SU-DHL-6 (cell line): ENCODE results near the gene GRM7.

Experiments
- H2AFZ ChIP-seq: fragments of 200-600 bp; sonication (generic); 2 replicates; pipeline ENCODE4 v1.6.1; 2014; ENCODE audit warnings: low read depth, mild to moderate bottlenecking, moderate library complexity, mixed read lengths, antibody characterized with exemption, low read length; ENCODE audit not compliant: severe bottlenecking
- H3F3A ChIP-seq: fragments of 200-600 bp; shearing (Covaris generic); 2 replicates; pipeline ENCODE4 v1.6.0; 2016; ENCODE audit warnings: antibody characterized with exemption, mild to moderate bottlenecking; ENCODE audit not compliant: insufficient read depth
- H3K27ac ChIP-seq: fragments of 200-600 bp; sonication (generic); 2 replicates; pipeline ENCODE4 v1.5.1; 2016; ENCODE audit warnings: low read depth, mild to moderate bottlenecking, low read length, moderate library complexity, mixed read lengths
- H3K27me3 ChIP-seq: fragments of 200-600 bp; sonication (generic), shearing (Covaris generic); 2 replicates; pipeline ENCODE4 v1.6.0; 2014; ENCODE audit warnings: mild to moderate bottlenecking, low read length
- H3K36me3 ChIP-seq: fragments of 200-600 bp; sonication (generic); 2 replicates; pipeline ENCODE4 v1.6.1; 2014; ENCODE audit warnings: mild to moderate bottlenecking, low read length, mixed read lengths
- H3K4me2 ChIP-seq: fragments of 300-600, 200-600 bp; shearing (Covaris generic), sonication (generic); 2 replicates; pipeline ENCODE4 v1.6.0; 2014; ENCODE audit warnings: low read length, low read depth, mild to moderate bottlenecking; ENCODE audit not compliant: poor library complexity, severe bottlenecking
- H3K4me3 ChIP-seq: fragments of 200-600 bp; sonication (generic); 2 replicates; pipeline ENCODE4 v1.5.1; 2014; ENCODE audit warnings: antibody characterized with exemption, low read length, mild to moderate bottlenecking, mixed read lengths; ENCODE audit not compliant: insufficient read depth, poor library complexity, severe bottlenecking
- H3K79me2 ChIP-seq: fragments of 200-600 bp; sonication (generic); 2 replicates; pipeline ENCODE4 v1.6.1; 2014; ENCODE audit warnings: mild to moderate bottlenecking, low read length, moderate library complexity; ENCODE audit not compliant: insufficient read depth
- H3K9ac ChIP-seq: fragments of 200-600 bp; sonication (generic); 2 replicates; pipeline ENCODE4 v1.7.0; 2014; ENCODE audit warnings: mild to moderate bottlenecking, low read length
- H3K9me2 ChIP-seq: fragments of 200-600 bp; sonication (generic); replicated peaks from 2 replicates; pipeline ENCODE4 v1.6.1; 2014; ENCODE audit warnings: low read length; ENCODE audit not compliant: insufficient read depth
- H3K9me3 ChIP-seq: fragments of 200-600 bp; sonication (generic); 2 replicates; pipeline ENCODE4 v1.6.1; 2014; ENCODE audit warnings: low read length, mixed read lengths; ENCODE audit not compliant: insufficient read depth
- H4K20me1 ChIP-seq: fragments of 200-600 bp; sonication (generic); 2 replicates; pipeline ENCODE4 v1.6.1; 2014; ENCODE audit warnings: low read depth, mild to moderate bottlenecking, antibody characterized with exemption, low read length, moderate library complexity, mixed read lengths
- CTCF ChIP-seq: fragments of 200-600 bp; sonication (generic); IDR thresholded peaks from one replicate; pipeline ENCODE4 v1.5.1; 2017; ENCODE audit warnings: antibody characterized with exemption, mild to moderate bottlenecking, low read length, moderate library complexity; ENCODE audit not compliant: insufficient read depth, poor library complexity, severe bottlenecking
- EZH2phosphoT487 ChIP-seq: fragments of 200-600 bp; sonication (generic), shearing (Covaris generic); conservative IDR thresholded peaks from 2 replicates; pipeline ENCODE4 v1.6.1; 2018; ENCODE audit warnings: mild to moderate bottlenecking, antibody characterized with exemption, low read length, moderate library complexity, mixed read lengths

The GRM7 gene

DNA sequence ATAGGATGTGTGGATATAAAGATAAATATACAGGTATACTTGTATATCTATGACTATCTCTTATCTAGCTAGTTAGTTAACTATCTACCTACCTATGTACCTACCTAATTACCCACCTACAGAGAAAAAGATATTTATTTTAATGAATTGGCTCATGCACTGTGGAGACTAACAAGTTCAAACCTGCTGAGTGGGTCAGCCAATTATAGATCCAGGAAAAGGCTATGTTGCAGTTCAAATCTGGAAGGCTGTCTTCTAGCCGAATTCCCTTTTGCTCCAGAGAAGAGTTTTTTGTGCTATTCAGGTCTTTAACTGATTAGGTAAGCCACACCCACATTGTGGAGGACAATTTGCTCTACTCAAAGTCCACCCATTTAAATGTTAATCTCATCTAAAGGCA lies 335.0 kb downstream of the GRM7 start:
- Histone ChIP-seq H3K4me2 (no peak overlapping the region), H3K9me3 (no peaks in the 10 kb centered on the region), H3K9me2 (0 out of 2 replicates have a peak, but pooled peaks cover 3% of the 10 kb centered on the region), H3K9ac (no peak overlapping the region), H3K27me3 (no peaks in the 10 kb centered on the region), H3F3A (no peaks in the 10 kb centered on the region), H3K79me2 (no peaks in the 10 kb centered on the region), H3K4me3 (no peak overlapping the region), H2AFZ (no peak overlapping the region), H3K36me3 (no peaks in the 10 kb centered on the region), H4K20me1 (no peaks in the 10 kb centered on the region), H3K27ac (no peak overlapping the region)
- no peak for TF ChIP-seq CTCF
- TF ChIP-seq EZH2phosphoT487, result no peak

DNA sequence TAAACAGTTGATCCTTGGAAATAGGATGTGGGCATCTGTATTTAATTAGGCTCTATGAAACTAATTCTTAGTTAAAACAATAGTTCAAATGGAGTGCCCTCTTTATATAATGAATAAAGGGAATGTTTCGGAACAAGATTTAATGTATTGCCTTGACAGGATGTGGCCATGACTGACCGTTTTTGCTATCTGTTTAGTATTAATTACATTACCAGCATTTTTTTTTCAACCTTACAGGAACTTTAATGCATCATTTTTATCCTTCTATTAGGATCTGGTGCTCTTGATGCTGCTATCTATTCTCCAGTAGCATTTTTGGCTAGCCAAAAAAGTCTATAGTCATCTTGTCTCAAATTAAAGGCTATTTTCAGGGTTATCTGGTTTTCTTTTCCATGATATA lies 340.9 kb downstream of the GRM7 start:
- Histone ChIP-seq H3K4me2 (no peak overlapping the region), H3K36me3 (no peaks in the 10 kb centered on the region), H4K20me1 (no peaks in the 10 kb centered on the region), H3K9me2 (no peaks in the 10 kb centered on the region), H3K27ac (no peak overlapping the region), H3F3A (no peaks in the 10 kb centered on the region), H3K9me3 (no peaks in the 10 kb centered on the region), H3K79me2 (no peaks in the 10 kb centered on the region), H3K9ac (no peak overlapping the region), H3K4me3 (no peak overlapping the region), H3K27me3 (no peaks in the 10 kb centered on the region), H2AFZ (no peak overlapping the region)
- TF ChIP-seq EZH2phosphoT487 (no peak), CTCF (no peak)

DNA sequence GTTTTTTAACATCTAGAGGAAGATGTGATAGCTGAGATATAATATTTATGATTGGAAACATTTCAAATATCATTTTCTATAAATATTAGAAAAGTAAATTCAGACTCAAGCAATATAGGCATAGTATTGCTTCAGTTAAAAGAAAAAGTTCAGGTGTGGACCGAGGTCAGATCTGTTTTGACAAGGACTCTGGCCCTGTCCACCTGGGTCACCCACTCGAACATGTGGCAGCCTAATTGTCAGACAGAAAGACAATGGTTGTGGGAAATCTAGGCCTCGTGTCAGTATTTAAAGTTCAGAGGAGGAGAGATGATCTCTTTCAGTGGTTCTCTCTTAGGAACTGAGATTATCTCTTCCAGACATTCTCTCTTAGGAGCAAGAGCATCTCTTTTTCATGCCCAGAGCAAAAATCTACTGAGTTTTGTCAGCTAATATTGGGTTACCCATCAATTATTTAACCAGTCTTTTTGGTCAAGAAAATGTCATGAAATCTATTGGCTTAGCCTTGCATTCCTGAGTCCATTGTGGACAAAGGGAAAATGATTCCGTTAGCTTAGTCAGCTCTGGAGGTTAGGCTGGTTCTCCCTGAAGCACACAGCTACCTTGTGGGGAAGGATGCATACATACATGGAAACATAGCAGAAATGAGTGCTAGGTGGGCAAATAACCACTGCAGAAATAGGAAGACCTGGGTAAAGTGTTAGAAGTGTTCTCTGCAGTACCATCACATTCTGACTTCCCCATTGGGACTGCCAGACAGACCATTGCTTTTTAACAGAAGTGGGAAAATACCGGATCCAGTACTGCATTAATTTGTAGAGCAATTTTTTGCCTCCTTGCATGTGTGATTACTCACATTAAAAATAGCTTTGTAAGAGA lies 343.3 kb downstream of the GRM7 start:
- no peak overlapping the region for H2AFZ ChIP-seq
- no peak overlapping the region for H3K27ac ChIP-seq
- no peaks in the 10 kb centered on the region for H3K9me3 ChIP-seq
- no peaks in the 10 kb centered on the region for H3F3A ChIP-seq
- H3K4me3 ChIP-seq, result no peak overlapping the region
- H3K4me2 ChIP-seq, result no peak overlapping the region
- no peaks in the 10 kb centered on the region for H3K79me2 ChIP-seq
- no peaks in the 10 kb centered on the region for H3K27me3 ChIP-seq
- H4K20me1 ChIP-seq, result no peaks in the 10 kb centered on the region
- no peak for TF ChIP-seq EZH2phosphoT487
- no peak for TF ChIP-seq CTCF
- H3K9ac ChIP-seq, result no peak overlapping the region
- H3K36me3 ChIP-seq, result no peaks in the 10 kb centered on the region
- H3K9me2 ChIP-seq, result no peaks in the 10 kb centered on the region
